Ammon's horn (tissue), 1 donor: Measurements from ENCODE around the gene SIRT7.
"Not testable (repeated sequence)": the region's sequence is repeated elsewhere in the genome, so short reads cannot be mapped to it uniquely, and the experiment has no call there.

Experiments used
- DNase-seq: peaks from one replicate; pipeline ENCODE4 v3.0.0-alpha.2; 2016; ENCODE audit warnings: low spot score

Gene SIRT7

DNA sequence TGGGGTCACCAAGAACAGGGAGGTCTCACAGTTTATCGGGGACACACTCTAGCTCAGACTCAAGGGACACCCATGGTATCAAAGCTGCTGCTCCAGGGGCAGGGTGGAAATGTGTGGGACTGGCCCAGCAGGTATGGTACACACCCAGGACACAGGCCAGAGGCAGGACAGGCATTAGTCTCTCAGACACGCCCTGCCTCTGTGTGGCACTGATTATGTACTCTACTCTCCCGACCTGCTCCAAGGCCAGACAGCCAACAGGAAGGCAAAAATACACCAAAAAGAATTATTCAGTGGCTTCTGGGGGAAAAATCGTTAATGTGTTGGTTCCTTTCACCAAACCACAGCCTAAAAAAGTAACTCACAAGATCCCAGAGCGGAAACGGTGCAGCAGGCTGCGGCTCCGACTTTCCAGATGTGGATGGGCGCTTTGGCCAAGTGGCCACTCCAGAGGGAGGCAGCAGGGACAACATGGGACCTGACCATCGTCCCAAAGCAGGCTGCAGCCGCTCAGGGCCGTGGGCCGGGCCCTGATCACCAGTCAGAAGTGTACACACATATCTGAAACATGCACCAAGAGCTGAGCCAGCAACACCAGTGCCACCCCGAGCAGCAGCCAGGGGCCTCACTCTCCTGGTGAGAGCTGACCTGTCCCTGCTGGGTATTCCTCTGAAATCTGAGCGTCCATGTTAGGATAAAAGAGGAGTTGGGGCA, 1.0 kb upstream of the SIRT7 start:
- no peak for DNase-seq

DNA sequence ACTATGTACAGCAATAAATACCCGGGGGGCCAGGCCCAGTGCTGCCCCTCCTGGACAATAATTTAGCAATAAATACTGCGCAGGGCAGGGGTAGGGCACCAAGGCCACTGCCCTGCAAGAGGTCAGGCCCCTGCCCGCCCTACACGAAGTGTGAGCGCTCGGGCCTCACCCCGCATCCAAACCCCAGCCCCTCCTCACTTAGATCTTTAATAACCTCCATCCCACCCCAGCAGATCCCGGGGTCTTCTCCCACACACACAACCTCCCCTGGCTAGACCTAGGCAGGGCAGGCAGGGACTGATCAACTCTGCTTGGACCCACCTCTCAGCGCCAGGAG, 325 bp upstream of the SIRT7 start:
- DNase-seq, result not testable (repeated sequence)

DNA sequence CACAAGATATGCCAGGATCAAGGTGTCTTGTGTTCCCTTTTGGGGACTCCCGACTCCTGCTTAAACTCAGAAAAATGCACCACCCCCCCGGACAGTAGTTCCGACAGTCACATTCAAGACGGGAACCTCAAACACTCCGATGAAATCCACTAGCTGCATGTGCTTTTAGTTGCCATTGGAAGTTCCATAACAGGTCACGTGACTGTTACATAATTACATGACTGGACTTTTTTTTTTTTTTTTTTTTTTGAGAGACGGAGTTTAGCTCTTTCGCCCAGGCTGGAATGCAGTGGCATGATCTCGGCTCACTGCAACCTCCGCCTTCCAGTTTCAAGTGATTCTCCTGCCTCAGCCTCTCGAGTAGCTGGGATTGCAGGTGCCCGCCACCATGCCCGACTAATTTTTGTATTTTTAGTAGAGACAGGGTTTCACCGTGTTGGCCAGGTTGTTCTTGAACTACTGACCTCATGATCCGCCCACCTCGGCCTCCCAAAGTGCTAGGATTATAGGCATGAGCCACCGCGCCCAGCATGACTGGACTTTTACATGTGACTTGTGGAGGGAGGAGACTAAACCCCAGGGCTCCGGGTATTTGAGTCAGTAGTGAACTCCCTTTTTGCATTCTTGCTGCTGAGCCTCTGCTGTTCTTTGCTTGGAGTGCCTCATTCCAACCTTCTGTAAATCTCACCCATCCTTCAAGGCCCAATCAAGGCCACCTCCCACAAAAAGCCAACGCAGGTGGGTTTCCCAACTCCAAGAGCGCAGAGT, 1.6 kb downstream of the SIRT7 start:
- DNase-seq, result no peak

DNA sequence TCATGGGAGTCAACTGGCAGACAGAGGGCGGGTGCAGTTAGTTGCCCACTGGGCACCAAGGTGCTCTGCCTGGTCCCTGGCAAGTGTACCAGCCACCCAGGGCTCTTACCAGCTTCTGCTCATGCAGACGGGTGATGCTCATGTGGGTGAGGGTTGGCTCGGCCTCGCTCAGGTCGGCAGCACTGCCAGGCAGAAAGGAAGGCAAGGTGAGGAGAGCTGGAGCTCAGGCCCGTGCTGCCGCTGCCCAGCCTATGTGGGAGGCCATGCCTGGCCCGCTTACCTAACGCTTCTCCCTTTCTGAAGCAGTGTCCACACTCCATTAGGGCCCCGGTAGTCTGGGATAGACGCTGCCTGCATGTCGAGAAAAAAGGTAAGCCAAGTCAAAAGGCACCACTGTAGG, 2.6 kb downstream of the SIRT7 start:
- DNase-seq, result no peak

DNA sequence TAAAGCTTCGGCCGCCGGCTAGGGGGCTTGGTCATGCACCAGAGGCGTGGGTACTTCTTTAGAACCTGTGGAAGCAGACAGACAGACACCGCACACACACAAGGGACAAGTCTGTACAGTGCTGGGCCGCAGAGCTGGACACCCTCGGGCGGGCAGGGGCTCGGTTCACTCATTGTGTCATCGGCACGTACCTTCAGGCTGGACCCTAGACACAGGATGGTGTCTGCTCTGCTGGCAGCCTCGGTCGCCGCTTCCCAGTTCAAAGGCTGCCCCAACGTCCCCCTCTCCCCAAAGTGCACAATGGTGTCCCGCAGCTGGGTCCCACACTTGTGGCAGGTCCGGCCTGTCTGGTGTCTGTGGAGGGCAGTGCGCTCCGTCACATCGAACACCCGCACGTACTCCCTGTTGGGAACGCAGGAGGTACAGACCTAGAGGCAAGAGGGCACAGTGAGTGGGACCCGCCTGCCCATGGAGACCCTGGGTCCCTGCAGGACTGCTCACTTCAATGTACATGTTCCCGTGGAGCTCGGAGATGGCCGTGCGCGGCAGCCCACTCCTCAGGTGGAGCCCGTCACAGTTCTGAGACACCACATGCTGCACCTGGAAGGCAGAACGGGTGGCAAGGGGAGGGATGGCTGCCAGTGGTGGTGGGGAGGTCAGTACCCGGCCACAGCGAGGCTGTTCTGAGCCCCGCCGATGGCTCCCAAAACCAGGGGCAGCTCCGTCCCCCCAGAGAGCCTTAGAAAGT, 3.7 kb downstream of the SIRT7 start:
- no peak for DNase-seq

DNA sequence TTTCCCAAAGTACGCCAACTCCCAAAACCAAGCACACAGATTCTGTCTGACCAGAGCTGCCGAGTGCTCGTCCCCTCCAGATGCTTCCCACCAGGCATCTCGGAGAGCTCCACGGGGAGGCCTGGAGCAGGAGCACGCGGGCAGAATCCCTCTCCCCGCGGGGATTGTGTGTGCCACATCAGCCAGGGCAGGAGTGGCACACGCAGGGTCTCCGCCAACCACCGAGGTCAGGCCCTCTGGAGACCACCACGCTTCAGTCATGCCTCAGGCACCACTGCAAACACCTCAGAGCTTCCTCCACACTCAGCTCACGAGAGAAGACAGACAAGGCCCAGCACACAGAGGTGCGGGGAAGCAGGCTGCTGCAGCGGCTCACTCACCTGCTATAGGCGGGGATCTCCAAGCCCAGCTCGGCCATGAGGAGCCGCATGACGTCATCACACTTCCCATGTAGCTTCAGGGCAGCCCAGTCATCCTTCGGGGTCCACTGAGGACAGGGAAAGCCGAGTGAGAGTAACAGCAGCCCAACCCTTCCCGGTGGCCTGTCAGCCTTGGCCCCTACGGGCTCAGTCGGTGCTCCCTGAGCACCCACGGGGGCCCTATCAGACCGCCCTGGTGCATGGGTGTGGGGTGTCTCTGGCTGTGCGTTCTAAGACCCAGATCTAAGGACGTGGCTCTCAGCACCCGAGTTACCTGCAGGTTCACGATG, 4.4 kb downstream of the SIRT7 start:
- DNase-seq, result no peak

DNA sequence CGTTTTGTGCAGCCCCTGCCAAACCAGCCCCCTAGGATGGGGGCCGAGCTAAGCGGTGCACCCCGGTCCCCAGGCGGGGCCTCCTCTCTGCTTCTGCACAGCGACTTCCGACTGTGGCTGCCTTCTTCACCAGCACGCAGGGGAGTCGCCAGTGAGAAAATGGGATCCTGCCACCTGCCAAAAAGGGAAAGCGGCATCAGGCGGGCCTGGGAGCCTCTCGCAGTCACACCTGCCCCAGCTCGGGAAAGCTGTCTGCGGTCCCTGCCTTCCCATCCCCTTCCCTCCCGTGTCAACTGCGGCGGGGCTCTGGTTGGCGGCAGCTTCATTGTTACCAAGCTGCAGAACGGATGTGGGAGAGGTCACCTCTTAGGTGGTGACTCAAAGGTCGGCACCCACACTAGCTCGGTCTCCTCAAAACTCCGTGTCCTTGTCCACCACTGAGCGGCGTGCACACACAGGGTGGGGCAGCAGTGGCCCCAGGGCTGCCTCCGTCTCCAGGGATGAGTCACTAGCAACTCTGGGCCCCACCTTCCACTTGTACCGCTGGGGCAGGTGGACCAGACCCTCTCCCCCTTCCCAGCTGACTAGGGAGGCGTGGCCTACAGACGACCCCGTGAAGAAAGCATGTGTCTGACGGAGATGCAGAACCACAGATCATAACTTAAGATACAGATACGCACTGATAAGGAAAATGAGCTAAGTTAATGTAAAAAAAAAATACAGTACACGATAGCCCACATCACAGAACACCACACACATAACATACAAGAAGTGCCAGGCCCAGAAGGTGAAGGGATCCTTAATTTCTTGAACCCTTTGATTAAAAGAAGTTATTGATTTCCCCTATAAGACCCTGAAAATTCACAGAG, 5.3 kb downstream of the SIRT7 start:
- DNase-seq, result no peak

DNA sequence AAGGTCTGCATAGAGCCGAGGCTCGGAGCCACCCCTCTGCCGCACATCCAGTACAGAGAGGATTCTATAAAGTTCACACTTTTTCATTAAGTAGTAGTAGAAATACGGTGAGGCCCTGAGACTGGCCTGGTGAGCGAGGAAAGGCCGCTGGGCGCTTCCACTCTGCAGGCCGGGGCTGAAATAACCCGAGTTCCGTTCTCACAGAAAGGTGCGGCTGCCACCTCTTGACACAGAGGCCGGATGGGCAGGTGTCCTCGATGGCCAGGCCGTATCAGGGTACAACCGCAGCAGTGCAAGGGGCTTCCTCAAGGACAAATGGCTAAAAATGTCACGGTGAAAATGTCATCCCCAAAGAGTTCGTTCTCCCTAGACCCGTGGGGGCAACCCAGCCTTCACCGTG, 6.0 kb downstream of the SIRT7 start:
- no peak for DNase-seq

DNA sequence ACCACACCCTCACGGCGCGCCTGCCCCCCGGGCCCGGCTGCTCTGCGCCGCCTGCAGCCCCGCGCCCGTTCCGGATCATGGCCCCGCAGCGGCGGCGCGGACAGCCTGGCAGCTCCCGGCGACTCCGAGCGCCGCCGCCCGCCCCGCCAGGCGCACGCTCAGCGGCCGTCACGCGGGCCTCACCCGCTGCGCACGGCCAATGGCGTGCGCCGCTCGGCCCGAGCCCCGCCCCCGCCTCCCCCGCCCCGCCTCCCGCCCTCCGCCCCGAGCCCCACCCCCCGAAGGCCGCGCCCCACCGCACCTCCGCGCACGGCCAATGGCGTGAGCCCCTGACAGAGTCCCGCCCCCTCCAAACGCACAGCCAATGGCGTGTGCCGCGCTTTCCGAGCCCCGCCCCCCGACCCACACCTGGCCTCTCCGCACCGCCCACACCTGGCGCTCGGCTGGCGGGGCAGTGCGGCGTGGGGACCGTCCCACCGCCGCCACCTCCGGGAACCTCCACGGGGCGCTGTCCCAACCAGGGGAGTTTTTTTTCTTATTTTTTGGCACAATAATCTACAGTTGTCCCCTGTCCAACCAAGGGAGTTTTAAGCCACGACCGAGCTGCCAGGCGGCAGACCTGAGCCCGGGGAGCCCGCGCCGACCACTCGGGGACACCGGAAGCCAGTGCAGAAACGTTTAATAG, 6.6 kb downstream of the SIRT7 start, which contains the start of gene PCYT2:
Gene PCYT2, minus strand, starts transcription at position 123 of the 685 bp plus-strand sequence. Its CDS starts 44 bp downstream, at position 79.
- peak; percentile 97 for DNase-seq

DNA sequence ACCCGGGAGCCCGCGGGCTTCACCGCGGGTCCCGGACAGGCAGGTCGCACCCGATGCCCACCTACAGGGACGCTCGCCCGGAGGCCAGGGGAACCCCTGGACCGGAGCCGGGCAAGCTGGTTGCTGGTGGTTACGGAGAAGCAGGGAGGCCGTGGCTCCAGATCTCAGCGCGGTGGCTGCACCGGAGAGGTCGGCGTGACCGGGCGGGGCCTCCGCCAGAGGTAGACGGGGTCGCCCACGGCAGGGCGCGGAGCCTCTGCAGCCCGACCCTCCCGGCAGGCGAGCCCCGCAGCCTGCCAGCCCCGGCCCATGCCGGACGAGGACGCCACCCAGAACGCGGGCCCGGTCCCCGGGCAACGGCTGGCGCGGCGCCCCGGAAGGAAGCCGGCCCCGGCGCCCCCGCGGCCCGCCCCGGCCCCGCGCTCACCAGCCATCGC, 7.1 kb downstream of the SIRT7 start:
- no peak for DNase-seq

DNA sequence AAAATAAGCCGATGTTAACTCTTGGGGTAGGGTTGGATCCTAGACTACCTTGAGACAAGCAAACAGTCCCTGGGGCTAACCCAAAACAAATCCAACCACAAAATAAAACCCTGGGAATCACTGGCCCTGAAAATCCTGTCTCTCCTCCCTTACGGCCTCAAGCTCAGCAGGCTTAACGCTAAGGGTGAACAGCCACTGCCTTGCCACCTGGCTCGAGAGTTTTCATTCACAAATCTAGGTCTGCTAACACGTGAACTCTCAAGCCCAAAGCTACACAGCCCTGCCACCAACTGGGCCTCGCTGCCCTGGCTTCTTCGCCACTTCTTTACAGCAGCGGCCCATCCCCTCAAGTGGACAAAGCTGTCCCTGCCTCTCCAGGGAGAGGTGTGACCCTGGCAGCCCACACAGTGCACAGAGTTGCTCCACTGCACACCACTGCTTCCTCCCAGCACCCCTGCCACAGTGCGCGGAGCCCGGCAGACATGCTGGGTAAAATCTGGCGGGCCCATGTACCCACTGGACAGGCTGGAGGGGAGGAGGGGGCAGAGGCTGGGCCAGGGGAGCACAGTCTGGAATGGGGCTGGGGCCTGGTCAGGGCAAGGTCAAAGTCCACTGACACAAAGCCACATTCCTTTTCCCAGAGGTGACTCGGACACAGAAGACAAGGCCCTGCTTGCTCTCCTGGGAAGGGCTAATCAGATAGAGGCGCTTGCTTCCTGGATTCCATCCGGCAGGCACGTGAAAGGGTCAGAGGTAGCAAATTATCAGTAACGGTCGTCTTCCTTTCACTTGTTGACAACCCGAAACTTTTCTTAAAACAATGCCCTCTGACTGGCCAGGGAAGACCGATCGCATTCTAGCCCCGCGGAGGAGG, 7.8 kb downstream of the SIRT7 start:
- no peak for DNase-seq

DNA sequence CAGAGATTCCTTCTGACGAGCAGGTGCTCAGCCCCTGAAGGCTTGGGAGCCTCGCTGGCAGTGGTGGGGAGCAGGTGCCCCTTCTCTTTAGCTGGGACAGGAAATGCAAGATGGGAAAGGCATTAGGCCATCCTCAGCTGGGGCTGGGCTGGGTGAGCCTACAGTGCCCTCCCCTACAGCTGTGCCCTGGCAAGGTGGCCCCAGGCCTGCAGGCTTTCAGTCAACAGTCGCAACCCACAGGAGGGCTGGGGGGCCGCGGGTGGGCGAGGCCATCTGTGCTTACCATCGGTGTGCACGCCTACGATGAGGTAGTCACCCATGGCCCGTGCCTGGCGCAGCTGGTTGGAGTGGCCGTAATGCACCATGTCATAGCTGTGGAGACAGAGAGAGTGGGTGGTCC, 8.7 kb downstream of the SIRT7 start:
- DNase-seq, result no peak

DNA sequence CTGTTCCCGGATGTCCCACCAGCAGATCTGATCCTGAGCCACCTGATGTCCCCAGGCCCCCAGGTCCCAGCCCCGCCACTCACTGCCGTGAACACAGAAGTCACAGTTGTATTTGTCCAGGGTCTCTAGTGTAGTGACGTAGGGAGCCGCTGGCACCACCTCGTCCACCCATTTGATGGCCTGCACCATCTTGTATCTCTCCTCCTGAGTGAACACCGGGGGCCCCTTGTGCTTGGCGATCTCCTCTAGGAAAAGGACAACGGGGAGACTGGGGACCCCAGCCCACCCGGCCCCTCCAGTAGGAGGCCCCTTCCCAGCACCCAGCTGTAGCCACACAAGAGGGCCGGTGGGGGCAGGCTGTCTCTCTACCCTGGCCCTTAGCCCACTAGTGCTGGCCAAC, 9.2 kb downstream of the SIRT7 start:
- DNase-seq, result no peak

DNA sequence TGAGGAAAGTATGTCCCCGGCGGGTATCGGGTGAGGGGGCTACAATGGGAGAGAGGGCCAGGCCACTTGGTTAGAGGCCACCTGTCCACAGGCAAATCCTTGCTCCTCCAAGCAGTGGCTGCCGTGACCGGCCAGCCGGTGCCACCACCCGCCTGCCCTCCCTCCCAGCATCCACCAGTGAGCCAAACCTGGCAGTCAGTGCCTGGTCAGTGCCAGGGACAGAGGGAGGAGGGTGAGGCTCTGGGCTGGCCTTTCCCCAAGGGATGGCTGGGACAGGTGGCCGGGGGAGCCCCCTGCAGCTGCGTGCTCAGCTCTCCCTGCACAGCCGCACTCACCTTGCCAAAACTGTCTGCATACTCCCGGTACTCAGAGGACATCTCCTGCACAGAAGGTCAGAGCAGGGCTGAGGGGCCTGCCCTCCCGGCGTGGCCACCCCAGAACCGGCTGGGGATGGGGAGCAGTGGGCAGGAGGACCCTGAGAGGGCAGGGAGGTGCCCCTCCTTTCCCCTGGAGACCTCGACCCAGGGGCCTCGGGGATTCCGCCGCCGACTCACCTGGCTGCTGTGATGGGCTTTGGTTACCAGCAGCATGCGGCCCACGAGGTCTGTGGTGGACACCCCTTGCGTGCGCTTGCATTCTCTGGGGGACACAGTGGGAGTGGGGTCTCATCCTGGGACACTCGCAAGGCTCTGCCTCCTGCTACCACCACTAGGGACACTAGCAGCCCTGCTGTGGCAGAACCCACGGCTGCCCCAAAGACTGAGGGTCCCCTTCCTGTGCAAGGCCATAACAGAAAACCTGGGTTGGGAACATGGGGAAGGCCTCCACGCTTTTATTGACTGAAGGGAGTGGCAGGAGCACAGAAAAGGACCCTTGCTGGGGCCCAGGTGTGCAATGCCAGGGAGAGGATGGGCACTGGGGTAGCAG, 10.5 kb downstream of the SIRT7 start:
- DNase-seq, result no peak

DNA sequence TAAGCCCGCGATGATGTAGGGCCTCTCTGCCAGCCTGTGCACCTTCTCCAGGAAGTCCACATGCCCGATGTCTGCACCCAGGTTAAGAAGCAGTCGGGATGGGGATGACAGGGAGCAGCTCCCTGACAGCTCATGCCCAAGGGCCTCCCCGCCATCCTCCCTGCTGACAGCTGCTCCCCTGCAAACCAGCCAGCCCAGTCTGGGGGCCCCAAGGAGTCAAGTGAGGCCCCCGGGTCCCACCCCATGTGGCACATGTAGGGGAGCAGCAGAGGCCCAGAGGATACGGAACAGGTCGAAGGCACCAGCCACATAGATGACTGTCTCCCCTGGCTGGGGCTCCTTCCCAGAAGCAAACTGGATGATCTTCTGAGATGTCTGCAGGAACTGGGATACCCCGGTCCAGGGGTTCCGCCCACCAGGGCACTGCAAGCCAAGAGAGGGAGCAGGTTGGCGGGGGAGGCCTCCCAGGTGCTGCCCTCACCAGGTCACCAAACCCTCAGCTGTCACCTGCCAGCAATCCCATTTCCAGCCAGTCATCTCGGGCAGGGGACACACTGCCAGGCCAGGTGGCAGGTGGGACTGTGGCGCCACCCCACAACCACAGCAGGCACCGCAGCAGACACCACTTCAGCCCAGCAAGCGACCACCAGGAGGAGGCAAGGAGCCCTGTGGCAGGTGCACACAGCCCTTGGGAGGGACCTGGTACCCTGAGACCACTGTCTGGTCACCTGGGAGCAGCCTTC, 11.3 kb downstream of the SIRT7 start:
- no peak for DNase-seq

DNA sequence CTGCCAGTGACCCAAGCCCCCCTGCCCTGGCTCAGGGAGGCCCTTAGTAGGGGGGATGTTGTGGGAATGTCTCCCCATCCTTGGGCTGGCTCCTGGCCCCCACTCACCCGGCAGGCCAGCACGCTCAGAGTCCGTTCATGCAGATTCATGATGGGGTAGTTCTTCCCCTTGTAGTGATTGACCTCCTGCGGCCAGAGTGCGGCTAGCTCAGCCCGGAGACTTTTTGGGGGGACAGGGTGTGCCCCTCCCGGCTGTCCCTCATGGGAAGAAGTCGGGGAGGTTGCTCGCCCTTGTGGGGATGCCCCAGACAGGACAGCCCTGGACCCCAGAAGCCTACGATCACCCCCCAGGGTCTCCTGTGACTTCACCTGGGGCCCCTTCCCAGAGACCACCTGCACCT, 12.0 kb downstream of the SIRT7 start:
- DNase-seq, result no peak

DNA sequence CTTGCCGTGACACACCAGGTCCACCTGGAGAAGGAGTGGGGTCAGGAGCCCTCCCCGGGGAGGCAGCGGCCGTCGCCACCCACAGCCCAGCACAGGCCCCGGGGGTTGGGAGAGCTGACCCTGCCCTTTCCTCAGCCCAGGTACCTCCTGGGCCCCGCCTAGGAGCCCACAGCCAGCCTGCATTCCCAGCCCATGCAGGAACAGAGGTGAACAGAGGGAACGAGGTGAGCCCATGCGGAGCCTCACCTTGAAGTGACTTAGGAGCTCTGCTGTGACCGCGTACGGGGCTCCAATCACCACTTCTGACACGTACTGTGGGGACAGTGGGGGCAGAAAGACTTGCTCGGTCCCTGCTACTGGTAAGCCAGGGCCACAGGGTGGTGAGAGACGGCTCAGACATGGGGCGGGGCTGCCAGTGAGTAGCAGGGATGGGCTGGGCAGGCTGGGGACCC, 12.5 kb downstream of the SIRT7 start:
- DNase-seq, result no peak
